ENCODE data around the gene CACNA1A. TPM values are rescaled to one million over a fixed set of nuclear protein-coding genes. Genes with fewer than 3 reads are reported as not detected.

CACNA1A gene
- total RNA-seq, 6 experiments from 2014 or later = 1.3 to 13.2 (median 10.0) TPM

- TF ChIP-seq, protein P1, sequence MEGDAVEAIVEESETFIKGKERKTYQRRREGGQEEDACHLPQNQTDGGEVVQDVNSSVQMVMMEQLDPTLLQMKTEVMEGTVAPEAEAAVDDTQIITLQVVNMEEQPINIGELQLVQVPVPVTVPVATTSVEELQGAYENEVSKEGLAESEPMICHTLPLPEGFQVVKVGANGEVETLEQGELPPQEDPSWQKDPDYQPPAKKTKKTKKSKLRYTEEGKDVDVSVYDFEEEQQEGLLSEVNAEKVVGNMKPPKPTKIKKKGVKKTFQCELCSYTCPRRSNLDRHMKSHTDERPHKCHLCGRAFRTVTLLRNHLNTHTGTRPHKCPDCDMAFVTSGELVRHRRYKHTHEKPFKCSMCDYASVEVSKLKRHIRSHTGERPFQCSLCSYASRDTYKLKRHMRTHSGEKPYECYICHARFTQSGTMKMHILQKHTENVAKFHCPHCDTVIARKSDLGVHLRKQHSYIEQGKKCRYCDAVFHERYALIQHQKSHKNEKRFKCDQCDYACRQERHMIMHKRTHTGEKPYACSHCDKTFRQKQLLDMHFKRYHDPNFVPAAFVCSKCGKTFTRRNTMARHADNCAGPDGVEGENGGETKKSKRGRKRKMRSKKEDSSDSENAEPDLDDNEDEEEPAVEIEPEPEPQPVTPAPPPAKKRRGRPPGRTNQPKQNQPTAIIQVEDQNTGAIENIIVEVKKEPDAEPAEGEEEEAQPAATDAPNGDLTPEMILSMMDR (IDR thresholded peaks at IDR 0.05) = no peak
- Mint-ChIP-seq H3K4me3 (no peak overlapping the region), H3K4me1 (ENCODE audit: low read depth) (no peaks in the 10 kb centered on the region), H3K27me3 (ENCODE audit: insufficient read depth) (peaks cover 11% of the 10 kb centered on the region), H3K27ac (no peak overlapping the region), H3K36me3 (ENCODE audit: low read depth) (no peaks in the 10 kb centered on the region; the same call in 1 of the 2 replicates), H3K9me3 (no peaks in the 10 kb centered on the region)
- no peak for DNase-seq
These were observed 211.3 kb downstream of the CACNA1A start for GRCh38 chr19:13294812-13295567.

- Mint-ChIP-seq H3K27me3 (ENCODE audit: insufficient read depth) (peaks cover 17% of the 10 kb centered on the region), H3K4me3 (no peak overlapping the region), H3K9me3 (no peaks in the 10 kb centered on the region), H3K4me1 (ENCODE audit: low read depth) (no peaks in the 10 kb centered on the region), H3K27ac (no peak overlapping the region), H3K36me3 (ENCODE audit: low read depth) (no peaks in the 10 kb centered on the region)
- TF ChIP-seq, protein P1 (IDR thresholded peaks at IDR 0.05) = no peak
- no peak for DNase-seq
These were observed 214.4 kb downstream of the CACNA1A start for GRCh38 chr19:13291913-13292312.

- no peak for DNase-seq
- peaks cover 22% of the 10 kb centered on the region for H3K27me3 Mint-ChIP-seq (ENCODE audit: insufficient read depth)
- no peak overlapping the region for H3K4me3 Mint-ChIP-seq
- no peaks in the 10 kb centered on the region for H3K9me3 Mint-ChIP-seq
- H3K27ac Mint-ChIP-seq = no peak overlapping the region
- H3K36me3 Mint-ChIP-seq (ENCODE audit: low read depth) = no peaks in the 10 kb centered on the region
- TF ChIP-seq, protein P1 (IDR thresholded peaks at IDR 0.05) = no peak
- no peaks in the 10 kb centered on the region for H3K4me1 Mint-ChIP-seq (ENCODE audit: low read depth)
These were observed 215.5 kb downstream of the CACNA1A start for GRCh38 chr19:13290741-13291140.

DNA sequence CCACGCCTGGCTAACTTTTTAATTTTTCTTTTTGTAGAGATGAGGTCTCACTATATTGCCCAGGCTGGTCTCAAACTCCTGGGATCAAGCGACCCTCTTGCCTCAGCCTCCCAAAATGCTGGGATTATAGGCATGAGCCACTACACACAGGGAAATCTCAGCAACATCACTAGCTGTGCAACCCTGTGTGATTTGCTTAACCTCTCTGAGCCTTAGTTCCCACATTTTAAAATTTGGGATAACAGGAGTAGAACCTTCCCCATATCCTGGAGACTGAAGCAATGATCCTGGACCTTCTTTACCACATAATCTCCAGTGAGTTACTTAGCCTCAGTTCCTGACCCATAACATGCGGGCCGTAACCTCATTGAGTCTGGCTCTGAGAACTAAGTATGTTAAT, 217.0 kb downstream of the CACNA1A start:
- Mint-ChIP-seq H3K4me3 (no peak overlapping the region), H3K27ac (no peak overlapping the region), H3K4me1 (ENCODE audit: low read depth) (no peaks in the 10 kb centered on the region), H3K27me3 (ENCODE audit: insufficient read depth) (peaks cover 25% of the 10 kb centered on the region), H3K9me3 (no peaks in the 10 kb centered on the region), H3K36me3 (ENCODE audit: low read depth) (no peaks in the 10 kb centered on the region)
- TF ChIP-seq, protein P1 (IDR thresholded peaks at IDR 0.05) = no peak
- no peak for DNase-seq

DNA sequence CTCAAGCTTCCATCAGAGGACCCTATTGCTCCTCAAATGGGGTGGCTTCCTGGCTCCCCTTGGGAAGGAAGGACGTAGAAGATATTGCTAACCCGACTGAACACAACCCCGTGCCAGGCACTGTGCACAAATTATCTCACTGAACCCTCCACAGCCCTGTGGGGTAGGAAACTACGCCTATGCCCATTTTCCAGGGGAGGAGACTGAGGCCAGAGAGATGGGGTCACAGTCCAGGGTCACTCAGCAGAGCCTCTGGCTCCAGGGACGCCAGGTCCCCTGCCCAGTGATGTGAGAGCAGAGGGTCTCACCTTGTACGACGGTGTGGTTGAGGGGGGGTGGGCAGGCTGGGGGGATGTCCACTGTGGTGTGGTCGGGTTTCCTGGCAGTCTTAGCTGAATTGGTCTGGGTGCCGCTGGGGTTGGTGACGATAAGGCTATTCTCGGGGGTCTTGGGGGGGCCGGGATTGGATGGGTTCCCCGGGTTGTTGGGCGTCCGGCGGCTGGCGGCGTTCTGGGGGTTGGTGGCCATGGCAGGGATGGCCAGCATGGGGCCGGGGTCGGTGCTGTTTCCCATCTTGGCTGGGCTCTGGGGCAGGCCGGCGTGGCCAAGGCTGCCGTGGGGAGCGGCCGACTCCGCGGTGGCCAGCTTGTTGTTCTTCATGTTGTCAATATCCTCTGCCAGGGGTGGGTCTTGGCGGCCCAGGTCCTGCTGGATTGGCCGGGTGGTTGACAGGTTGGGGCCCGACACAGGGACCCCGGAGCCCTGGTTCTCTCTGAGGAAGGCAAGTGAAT, 219.9 kb downstream of the CACNA1A start:
- DNase-seq = no peak
- Mint-ChIP-seq H3K27me3 (ENCODE audit: insufficient read depth) (peaks cover 26% of the 10 kb centered on the region), H3K36me3 (ENCODE audit: low read depth) (no peaks in the 10 kb centered on the region), H3K4me3 (no peak overlapping the region), H3K9me3 (no peaks in the 10 kb centered on the region), H3K4me1 (ENCODE audit: low read depth) (peaks cover 3% of the 10 kb centered on the region), H3K27ac (no peak overlapping the region)
- TF ChIP-seq, protein P1 (IDR thresholded peaks at IDR 0.05) = no peak
